Measurements from ENCODE around the gene ABI2.

DNA sequence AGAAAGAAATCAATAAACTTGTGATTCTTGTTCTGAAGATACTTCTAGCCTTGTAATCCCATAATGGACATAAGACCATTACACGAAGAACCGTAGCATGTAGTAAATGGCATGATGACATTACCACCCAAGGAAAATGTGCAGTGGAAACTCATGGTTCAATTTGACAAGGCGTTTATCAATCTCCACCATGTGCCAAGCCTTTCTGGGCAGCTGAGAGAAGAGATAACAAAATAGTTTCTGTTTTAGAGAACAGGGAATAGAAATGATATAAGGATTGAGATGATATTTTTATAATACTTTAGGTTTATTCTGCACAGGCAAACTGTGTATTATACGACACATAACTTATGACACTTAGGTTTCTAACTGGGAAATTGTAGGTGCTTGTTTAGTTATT is 19.2 kb downstream of the ABI2 start:
- TF ChIP-seq ZNF335 (tag by site-specific recombination; conservative IDR thresholded peaks at IDR 0.05) (no peak), ZNF777 (tag by site-specific recombination; IDR thresholded peaks at IDR 0.05; ENCODE audit: borderline replicate concordance) (no peak), BCL11A (tag by site-specific recombination; IDR thresholded peaks at IDR 0.05; ENCODE audit: low read depth) (no peak), ZNF24 (tag by site-specific recombination; IDR thresholded peaks at IDR 0.05) (no peak)
- TF ChIP-seq, protein P1, sequence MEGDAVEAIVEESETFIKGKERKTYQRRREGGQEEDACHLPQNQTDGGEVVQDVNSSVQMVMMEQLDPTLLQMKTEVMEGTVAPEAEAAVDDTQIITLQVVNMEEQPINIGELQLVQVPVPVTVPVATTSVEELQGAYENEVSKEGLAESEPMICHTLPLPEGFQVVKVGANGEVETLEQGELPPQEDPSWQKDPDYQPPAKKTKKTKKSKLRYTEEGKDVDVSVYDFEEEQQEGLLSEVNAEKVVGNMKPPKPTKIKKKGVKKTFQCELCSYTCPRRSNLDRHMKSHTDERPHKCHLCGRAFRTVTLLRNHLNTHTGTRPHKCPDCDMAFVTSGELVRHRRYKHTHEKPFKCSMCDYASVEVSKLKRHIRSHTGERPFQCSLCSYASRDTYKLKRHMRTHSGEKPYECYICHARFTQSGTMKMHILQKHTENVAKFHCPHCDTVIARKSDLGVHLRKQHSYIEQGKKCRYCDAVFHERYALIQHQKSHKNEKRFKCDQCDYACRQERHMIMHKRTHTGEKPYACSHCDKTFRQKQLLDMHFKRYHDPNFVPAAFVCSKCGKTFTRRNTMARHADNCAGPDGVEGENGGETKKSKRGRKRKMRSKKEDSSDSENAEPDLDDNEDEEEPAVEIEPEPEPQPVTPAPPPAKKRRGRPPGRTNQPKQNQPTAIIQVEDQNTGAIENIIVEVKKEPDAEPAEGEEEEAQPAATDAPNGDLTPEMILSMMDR (tag by site-specific recombination; IDR thresholded peaks at IDR 0.05), result no peak
- TF ChIP-seq, protein P2, sequence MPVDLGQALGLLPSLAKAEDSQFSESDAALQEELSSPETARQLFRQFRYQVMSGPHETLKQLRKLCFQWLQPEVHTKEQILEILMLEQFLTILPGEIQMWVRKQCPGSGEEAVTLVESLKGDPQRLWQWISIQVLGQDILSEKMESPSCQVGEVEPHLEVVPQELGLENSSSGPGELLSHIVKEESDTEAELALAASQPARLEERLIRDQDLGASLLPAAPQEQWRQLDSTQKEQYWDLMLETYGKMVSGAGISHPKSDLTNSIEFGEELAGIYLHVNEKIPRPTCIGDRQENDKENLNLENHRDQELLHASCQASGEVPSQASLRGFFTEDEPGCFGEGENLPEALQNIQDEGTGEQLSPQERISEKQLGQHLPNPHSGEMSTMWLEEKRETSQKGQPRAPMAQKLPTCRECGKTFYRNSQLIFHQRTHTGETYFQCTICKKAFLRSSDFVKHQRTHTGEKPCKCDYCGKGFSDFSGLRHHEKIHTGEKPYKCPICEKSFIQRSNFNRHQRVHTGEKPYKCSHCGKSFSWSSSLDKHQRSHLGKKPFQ (tag by site-specific recombination; IDR thresholded peaks at IDR 0.05), result no peak
- TF ChIP-seq, protein P3, sequence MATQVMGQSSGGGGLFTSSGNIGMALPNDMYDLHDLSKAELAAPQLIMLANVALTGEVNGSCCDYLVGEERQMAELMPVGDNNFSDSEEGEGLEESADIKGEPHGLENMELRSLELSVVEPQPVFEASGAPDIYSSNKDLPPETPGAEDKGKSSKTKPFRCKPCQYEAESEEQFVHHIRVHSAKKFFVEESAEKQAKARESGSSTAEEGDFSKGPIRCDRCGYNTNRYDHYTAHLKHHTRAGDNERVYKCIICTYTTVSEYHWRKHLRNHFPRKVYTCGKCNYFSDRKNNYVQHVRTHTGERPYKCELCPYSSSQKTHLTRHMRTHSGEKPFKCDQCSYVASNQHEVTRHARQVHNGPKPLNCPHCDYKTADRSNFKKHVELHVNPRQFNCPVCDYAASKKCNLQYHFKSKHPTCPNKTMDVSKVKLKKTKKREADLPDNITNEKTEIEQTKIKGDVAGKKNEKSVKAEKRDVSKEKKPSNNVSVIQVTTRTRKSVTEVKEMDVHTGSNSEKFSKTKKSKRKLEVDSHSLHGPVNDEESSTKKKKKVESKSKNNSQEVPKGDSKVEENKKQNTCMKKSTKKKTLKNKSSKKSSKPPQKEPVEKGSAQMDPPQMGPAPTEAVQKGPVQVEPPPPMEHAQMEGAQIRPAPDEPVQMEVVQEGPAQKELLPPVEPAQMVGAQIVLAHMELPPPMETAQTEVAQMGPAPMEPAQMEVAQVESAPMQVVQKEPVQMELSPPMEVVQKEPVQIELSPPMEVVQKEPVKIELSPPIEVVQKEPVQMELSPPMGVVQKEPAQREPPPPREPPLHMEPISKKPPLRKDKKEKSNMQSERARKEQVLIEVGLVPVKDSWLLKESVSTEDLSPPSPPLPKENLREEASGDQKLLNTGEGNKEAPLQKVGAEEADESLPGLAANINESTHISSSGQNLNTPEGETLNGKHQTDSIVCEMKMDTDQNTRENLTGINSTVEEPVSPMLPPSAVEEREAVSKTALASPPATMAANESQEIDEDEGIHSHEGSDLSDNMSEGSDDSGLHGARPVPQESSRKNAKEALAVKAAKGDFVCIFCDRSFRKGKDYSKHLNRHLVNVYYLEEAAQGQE (tag by site-specific recombination; IDR thresholded peaks at IDR 0.05), result no peak
- TF ChIP-seq, protein P4, sequence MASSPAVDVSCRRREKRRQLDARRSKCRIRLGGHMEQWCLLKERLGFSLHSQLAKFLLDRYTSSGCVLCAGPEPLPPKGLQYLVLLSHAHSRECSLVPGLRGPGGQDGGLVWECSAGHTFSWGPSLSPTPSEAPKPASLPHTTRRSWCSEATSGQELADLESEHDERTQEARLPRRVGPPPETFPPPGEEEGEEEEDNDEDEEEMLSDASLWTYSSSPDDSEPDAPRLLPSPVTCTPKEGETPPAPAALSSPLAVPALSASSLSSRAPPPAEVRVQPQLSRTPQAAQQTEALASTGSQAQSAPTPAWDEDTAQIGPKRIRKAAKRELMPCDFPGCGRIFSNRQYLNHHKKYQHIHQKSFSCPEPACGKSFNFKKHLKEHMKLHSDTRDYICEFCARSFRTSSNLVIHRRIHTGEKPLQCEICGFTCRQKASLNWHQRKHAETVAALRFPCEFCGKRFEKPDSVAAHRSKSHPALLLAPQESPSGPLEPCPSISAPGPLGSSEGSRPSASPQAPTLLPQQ (tag by site-specific recombination; IDR thresholded peaks at IDR 0.05), result no peak
